K562 (cell line): ENCODE measurements around the gene RERE. TPM values are rescaled to one million over a fixed set of nuclear protein-coding genes. Genes with fewer than 3 reads are reported as not detected.

ENCODE experiments used
- ARID1B ChIP-seq: fragments of 450-650 bp; IDR thresholded peaks from 2 replicates; pipeline ENCODE4 v1.6.1; 2016; ENCODE audit warnings: antibody characterized with exemption, mild to moderate bottlenecking, inconsistent platforms
- CBX2 ChIP-seq: fragments of 200-600 bp; sonication (generic); IDR thresholded peaks from one replicate; pipeline ENCODE4 v1.6.1; 2012; ENCODE audit warnings: mild to moderate bottlenecking, low read length, inconsistent platforms; ENCODE audit not compliant: insufficient read depth, poor library complexity, severe bottlenecking
- CCAR2 ChIP-seq: fragments of 200-400 bp; formaldehyde crosslinking; IDR thresholded peaks from 2 replicates; pipeline ENCODE4 v1.6.1; 2017; ENCODE audit warnings: mild to moderate bottlenecking, low read depth, low read length
- CTBP1 ChIP-seq: fragments of 450-650 bp; IDR thresholded peaks from 2 replicates; pipeline ENCODE4 v1.6.1; 2016; ENCODE audit warnings: borderline replicate concordance
- ETS1 ChIP-seq: conservative IDR thresholded peaks from 2 replicates; pipeline ENCODE4 v1.6.1; 2011; ENCODE audit warnings: low read depth, mild to moderate bottlenecking, low read length; ENCODE audit not compliant: control insufficient read depth
- KAT2B ChIP-seq: IDR thresholded peaks from one replicate; pipeline ENCODE4 v1.6.1; 2012; ENCODE audit warnings: low read depth, mild to moderate bottlenecking, control low read depth, inconsistent platforms, low read length, moderate library complexity
- KDM2B ChIP-seq: fragments of 250-450 bp; sonication (Bioruptor Pico); IDR thresholded peaks from 2 replicates; pipeline ENCODE4 v1.8.0; 2021; ENCODE audit warnings: mild to moderate bottlenecking, moderate library complexity
- MAFF ChIP-seq: IDR thresholded peaks from 2 replicates; pipeline ENCODE4 v1.6.1; 2012; ENCODE audit warnings: low read length, improper control_type of control experiment
- MAFK ChIP-seq: IDR thresholded peaks from 2 replicates; pipeline ENCODE4 v1.6.1; 2011; ENCODE audit warnings: low read length, improper control_type of control experiment
- PHF21A ChIP-seq: fragments of 450-650 bp; IDR thresholded peaks from 2 replicates; pipeline ENCODE4 v1.6.1; 2017; ENCODE audit warnings: low read depth, borderline replicate concordance
- POLR3A ChIP-seq: IDR thresholded peaks from 2 replicates; pipeline ENCODE4 v1.6.1; 2011; ENCODE audit warnings: borderline replicate concordance, mild to moderate bottlenecking, moderate library complexity; ENCODE audit not compliant: insufficient read length, insufficient read depth; ENCODE audit errors: extremely low read depth
- PRPF4 ChIP-seq: fragments of 200-400 bp; formaldehyde crosslinking; IDR thresholded peaks from one replicate; pipeline ENCODE4 v1.6.1; 2017; ENCODE audit warnings: low read length, low read depth, mild to moderate bottlenecking; ENCODE audit not compliant: insufficient read depth, poor library complexity, severe bottlenecking
- STAT6 ChIP-seq: sonication (generic); formaldehyde crosslinking; IDR thresholded peaks from 2 replicates; pipeline ENCODE4 v1.8.1; 2023; ENCODE audit warnings: mild to moderate bottlenecking, missing genetic modification reagents
- TEAD4 ChIP-seq, 2 experiments: sonication (generic) in 1 of 2; formaldehyde crosslinking in 1 of 2; IDR thresholded peaks; 2 replicates each; pipeline versions ENCODE4 v1.6.1 to v1.8.0; 2012 to 2022; ENCODE audit warnings: borderline replicate concordance in 1 of 2, inconsistent platforms in 1 of 2, low read length in 1 of 2, mild to moderate bottlenecking in 1 of 2, missing genetic modification reagents in 1 of 2
- ZNF134 ChIP-seq: fragments of 250-450 bp; sonication (Bioruptor Pico); conservative IDR thresholded peaks from 2 replicates; pipeline ENCODE4 v1.4.0; 2020
- ZNF165 ChIP-seq: fragments of 250-450 bp; sonication (Bioruptor Pico); IDR thresholded peaks from 2 replicates; pipeline ENCODE4 v1.4.0; 2020; ENCODE audit warnings: borderline replicate concordance
- ZNF395 ChIP-seq: fragments of 200-800 bp; sonication (Bioruptor generic); IDR thresholded peaks from 2 replicates; pipeline ENCODE4 v1.6.1; 2017; ENCODE audit warnings: missing genetic modification characterization, missing compliant biosample characterization
- ZSCAN29 ChIP-seq: fragments of 450-650 bp; IDR thresholded peaks from 2 replicates; pipeline ENCODE4 v1.6.1; 2017
- ZSCAN32 ChIP-seq: fragments of 450-650 bp; formaldehyde crosslinking; IDR thresholded peaks from 2 replicates; pipeline ENCODE4 v1.4.0; 2020; ENCODE audit warnings: mild to moderate bottlenecking, moderate library complexity
- polyA plus RNA-seq, 8 experiments: library from polyadenylated mRNA; depleted of rRNA in 4 of 8; stranded (reverse) in 5 of 8; unstranded in 3 of 8; fragments of >200 nt; fragmentation: Nextera tagmentation in 2 of 8; fragmentation: Illumina TruSeq in 1 of 8; extraction: Ambion mirVana in 2 of 8; extraction: Trizol in 1 of 8; gene quantifications; 2 replicates each; pipeline versions ENCODE4 v1.2.1 to v1.2.3, GENCODE V29; 2011 to 2014; ENCODE audit warnings: inconsistent platforms in 1 of 8, missing spikeins in 1 of 8
- total RNA-seq, 7 experiments: library from RNA; depleted of rRNA in 6 of 7; stranded (reverse); fragments of >200 nt in 6 of 7; fragmentation: Illumina TruSeq in 2 of 7; extraction: Trizol in 2 of 7; gene quantifications; 2 replicates each; pipeline versions ENCODE4 v1.2.1 to v1.2.3, GENCODE V29; 2011 to 2021; ENCODE audit warnings: low replicate concordance in 1 of 7
- TF ChIP-seq, protein P1 (sequence below): sonication (generic); formaldehyde crosslinking; IDR thresholded peaks from 2 replicates; pipeline ENCODE4 v1.8.0; 2022; ENCODE audit warnings: mild to moderate bottlenecking, missing genetic modification reagents
- TF ChIP-seq, protein P2 (sequence below): fragments of 450-650 bp; IDR thresholded peaks from 2 replicates; pipeline ENCODE4 v1.6.1; 2016; ENCODE audit warnings: mild to moderate bottlenecking

The RERE gene
- total and polyA plus RNA-seq, 9 of the 15 experiments (the other 6 are each of a cell fraction or from before 2014, with no cell fraction given), result 3.0 to 51.5 (median 13.4) TPM

DNA sequence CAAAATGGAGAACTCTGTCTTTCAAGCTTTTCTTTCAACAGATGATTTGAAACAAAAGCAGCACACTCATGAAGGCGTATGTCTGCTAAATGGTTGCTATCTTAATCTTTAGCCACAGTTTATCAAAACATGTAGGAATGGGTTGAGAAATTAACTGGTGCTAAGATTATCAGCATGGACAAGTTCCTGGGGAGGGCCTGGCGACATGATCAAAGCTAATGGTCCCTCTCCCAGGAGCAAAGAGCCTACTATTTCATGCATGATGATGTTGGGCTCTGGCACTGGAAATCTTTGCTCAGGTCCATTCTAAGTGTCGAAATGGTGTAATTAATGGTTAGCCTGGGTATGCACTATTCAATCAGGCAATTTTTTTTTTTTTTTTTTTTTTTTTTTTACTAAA is 407.8 kb downstream of the RERE start (continued):
- TF ChIP-seq MAFK (no peak), MAFF (no peak; the same call in 1 of the 2 replicates), PHF21A (no peak), KDM2B (CRISPR knock-in tag) (no peak), STAT6 (CRISPR knock-in tag) (no peak), CTBP1 (no peak), ETS1 (no peak), POLR3A (no peak), KAT2B (no peak), ARID1B (no peak), CCAR2 (no peak), CBX2 (no peak), ZNF134 (CRISPR knock-in tag) (no peak), PRPF4 (no peak), ZSCAN29 (no peak), ZNF395 (CRISPR knock-in tag) (no peak), TEAD4 (IDR thresholded peaks at IDR 0.05; ENCODE audit: low read length) (no peak), TEAD4 (CRISPR knock-in tag; IDR thresholded peaks at IDR 0.05; ENCODE audit: borderline replicate concordance) (no peak), ZNF165 (CRISPR knock-in tag) (0 out of 2 replicates have a peak, but pooled peaks have one; percentile 13), ZSCAN32 (CRISPR knock-in tag) (no peak)
- TF ChIP-seq, protein P1, sequence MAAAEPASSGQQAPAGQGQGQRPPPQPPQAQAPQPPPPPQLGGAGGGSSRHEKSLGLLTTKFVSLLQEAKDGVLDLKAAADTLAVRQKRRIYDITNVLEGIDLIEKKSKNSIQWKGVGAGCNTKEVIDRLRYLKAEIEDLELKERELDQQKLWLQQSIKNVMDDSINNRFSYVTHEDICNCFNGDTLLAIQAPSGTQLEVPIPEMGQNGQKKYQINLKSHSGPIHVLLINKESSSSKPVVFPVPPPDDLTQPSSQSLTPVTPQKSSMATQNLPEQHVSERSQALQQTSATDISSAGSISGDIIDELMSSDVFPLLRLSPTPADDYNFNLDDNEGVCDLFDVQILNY (CRISPR knock-in tag), result no peak
- TF ChIP-seq, protein P2, sequence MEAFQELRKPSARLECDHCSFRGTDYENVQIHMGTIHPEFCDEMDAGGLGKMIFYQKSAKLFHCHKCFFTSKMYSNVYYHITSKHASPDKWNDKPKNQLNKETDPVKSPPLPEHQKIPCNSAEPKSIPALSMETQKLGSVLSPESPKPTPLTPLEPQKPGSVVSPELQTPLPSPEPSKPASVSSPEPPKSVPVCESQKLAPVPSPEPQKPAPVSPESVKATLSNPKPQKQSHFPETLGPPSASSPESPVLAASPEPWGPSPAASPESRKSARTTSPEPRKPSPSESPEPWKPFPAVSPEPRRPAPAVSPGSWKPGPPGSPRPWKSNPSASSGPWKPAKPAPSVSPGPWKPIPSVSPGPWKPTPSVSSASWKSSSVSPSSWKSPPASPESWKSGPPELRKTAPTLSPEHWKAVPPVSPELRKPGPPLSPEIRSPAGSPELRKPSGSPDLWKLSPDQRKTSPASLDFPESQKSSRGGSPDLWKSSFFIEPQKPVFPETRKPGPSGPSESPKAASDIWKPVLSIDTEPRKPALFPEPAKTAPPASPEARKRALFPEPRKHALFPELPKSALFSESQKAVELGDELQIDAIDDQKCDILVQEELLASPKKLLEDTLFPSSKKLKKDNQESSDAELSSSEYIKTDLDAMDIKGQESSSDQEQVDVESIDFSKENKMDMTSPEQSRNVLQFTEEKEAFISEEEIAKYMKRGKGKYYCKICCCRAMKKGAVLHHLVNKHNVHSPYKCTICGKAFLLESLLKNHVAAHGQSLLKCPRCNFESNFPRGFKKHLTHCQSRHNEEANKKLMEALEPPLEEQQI, result no peak; the same call in 1 of the 2 replicates
